Stomach smooth muscle (tissue), 2 donors: ENCODE data around the gene CDCA3.
"Not testable (repeated sequence)": the region's sequence is repeated elsewhere in the genome, so short reads cannot be mapped to it uniquely, and the experiment has no call there.

Experiments
- H3K27ac ChIP-seq: one replicate; pipeline ENCODE4 v1.7.0; 2013; ENCODE audit warnings: mild to moderate bottlenecking, low read length, inconsistent platforms
- H3K27me3 ChIP-seq, 2 donors: one replicate each; pipeline ENCODE4 v1.7.0; 2013; ENCODE audit warnings: low read length in 2 of 2; ENCODE audit not compliant: insufficient read depth in 2 of 2, control insufficient read depth in 1 of 2
- H3K36me3 ChIP-seq, 2 donors: one replicate each; pipeline ENCODE4 v1.7.0; 2013; ENCODE audit warnings: low read length in 2 of 2; ENCODE audit not compliant: control insufficient read depth in 2 of 2, insufficient read depth in 2 of 2
- H3K4me1 ChIP-seq: one replicate; pipeline ENCODE4 v1.7.0; 2013; ENCODE audit warnings: low read length; ENCODE audit not compliant: control insufficient read depth, insufficient read depth
- H3K4me3 ChIP-seq, 2 donors: one replicate each; pipeline ENCODE4 v1.7.0; 2013; ENCODE audit warnings: low read length in 2 of 2
- H3K9ac ChIP-seq, 2 donors: one replicate each; pipeline ENCODE4 v1.7.0; 2013; ENCODE audit warnings: low read length in 2 of 2, mild to moderate bottlenecking in 1 of 2
- H3K9me3 ChIP-seq, 2 donors: one replicate each; pipeline ENCODE4 v1.7.0; 2013; ENCODE audit warnings: low read length in 2 of 2; ENCODE audit not compliant: control insufficient read depth in 2 of 2
- donor health status: healthy.
- donor health status: Pancreatic carcinoma.

Gene CDCA3

DNA sequence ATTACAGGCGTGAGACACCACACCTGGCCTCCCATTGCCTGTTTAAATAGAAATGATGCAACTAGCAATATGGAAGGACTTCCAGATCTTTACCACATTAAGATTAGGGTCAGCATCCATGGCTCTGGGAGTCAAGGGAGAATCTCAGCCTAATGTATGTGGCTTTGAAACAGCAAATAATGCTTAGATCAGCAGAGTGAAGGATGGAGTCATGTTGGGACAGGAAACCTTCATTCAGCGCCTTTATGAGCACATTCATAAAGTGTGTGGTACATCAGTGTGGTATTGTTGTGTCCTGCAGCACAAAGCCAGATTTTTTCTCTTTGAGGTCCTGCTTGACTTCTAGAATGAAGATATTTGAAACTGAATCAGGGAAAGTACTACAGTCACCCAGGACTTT, 37.3 kb upstream of the CDCA3 start:
- Histone ChIP-seq H3K27ac (no peak overlapping the region), H3K4me1 (peaks cover 9% of the 10 kb centered on the region), H3K9ac (no peak overlapping the region), H3K27me3 (no peaks in the 10 kb centered on the region), H3K4me3 (no peak overlapping the region), H3K36me3 (peaks cover 0 to 6% of the 10 kb centered on the region in 2 donors), H3K9me3 (no peaks in the 10 kb centered on the region)

DNA sequence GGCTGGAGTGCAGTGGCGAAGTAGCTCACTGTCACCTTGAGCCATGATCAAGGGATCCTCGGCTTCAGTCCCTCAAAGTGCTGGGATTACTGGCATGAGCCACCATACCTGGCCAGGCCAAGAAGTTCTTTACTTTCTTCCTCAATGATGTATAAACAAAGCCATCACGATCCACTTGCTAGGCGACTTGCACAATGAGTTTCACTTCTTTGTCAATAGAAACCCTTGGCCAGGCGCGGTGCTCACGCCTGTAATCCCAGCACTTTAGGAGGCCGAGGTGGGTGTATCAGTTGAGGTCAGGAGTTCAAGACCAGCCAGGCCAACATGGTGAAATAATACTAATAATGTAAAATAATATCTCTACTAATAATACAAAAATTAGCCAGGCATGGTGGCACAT, 36.4 kb upstream of the CDCA3 start:
- peaks cover 0 to 6% of the 10 kb centered on the region in 2 donors for H3K36me3 ChIP-seq

DNA sequence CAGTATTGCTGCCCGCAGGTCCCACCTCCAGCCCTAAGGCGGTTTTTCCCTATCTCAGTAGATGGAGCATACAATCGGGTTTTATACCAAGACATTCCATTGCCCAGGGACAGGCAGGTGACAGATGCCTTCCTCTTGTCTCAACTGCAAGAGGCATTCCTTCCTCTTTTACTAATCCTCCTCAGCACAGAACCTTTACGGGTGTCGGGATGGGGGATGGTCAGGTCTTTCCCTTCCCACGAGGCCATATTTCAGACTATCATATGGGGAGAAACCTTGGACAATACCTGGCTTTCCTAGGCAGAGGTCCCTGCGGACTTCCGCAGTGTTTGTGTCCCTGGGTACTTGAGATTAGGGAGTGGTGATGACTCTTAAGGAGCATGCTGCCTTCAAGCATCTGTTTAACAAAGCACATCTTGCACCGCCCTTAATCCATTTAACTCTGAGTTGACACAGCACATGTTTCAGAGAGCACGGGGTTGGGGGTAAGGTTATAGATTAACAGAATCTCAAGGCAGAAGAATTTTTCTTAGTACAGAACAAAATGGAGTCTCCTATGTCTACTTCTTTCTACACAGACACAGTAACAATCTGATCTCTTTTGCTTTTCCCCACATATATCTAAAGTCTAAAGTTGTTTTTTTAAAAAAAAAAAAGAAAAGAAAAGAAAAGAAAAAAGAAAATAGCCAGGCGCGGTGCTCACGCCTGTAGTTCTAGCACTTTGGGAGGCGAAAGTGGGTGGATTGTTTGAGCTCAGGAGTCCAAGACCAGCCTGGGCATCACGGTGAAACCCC, 35.3 kb upstream of the CDCA3 start:
- not testable (repeated sequence) for H3K4me1 ChIP-seq, H3K36me3 ChIP-seq, H3K27me3 ChIP-seq, H3K9me3 ChIP-seq, H3K27ac ChIP-seq, H3K9ac ChIP-seq, H3K4me3 ChIP-seq

More for the DNA sequence above, 36.4 kb upstream of the CDCA3 start:
- no peak overlapping the region for H3K9ac ChIP-seq
- no peaks in the 10 kb centered on the region for H3K9me3 ChIP-seq
- H3K4me1 ChIP-seq = peaks cover 9% of the 10 kb centered on the region
- H3K27me3 ChIP-seq = no peaks in the 10 kb centered on the region
- H3K27ac ChIP-seq = no peak overlapping the region
- no peak overlapping the region for H3K4me3 ChIP-seq

DNA sequence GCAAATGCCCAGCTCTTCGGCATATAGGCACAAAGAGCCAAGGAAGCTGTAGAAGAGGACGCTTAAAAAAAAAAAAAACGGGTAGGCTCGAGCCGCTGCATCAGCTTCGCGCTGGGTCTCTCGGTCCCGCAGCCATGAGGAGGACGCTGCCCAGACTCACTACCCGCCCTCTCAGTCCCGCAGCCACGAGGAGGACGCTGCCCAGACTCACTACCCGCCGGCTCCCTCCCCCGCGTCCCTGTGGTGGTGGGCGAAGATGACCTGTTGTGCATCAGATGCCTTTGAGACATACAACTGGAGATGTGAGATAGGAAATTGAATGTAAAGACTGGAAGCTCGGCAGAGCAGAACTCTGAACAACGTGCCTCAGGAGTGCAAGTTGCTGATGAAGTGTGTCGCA, 33.5 kb upstream of the CDCA3 start:
- H3K4me3 ChIP-seq = no peak overlapping the region
- H3K9ac ChIP-seq = no peak overlapping the region
- H3K36me3 ChIP-seq = peaks cover 0 to 6% of the 10 kb centered on the region in 2 donors
- no peaks in the 10 kb centered on the region for H3K4me1 ChIP-seq
- no peaks in the 10 kb centered on the region for H3K27me3 ChIP-seq
- H3K27ac ChIP-seq = no peak overlapping the region
- H3K9me3 ChIP-seq = no peaks in the 10 kb centered on the region

DNA sequence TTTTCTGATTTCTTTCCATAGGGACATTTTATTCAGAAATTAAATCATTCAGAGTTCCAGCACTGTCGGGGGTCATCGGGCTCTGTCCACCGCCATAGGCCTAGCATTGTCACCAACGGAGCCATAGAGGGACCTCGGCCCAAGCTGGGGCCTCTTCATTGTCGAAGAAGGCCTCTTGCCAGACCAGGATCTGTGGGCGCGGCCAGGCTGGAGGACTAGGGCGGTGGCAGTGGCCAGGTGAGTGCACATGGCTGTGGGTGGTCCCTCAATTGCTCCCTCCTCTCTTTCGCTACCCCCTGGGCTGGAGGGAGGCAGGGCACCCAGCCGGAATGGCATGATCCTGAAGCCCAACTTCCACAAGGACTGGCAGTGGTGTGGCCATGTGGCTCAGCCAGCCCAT, 32.6 kb upstream of the CDCA3 start:
- no peak overlapping the region for H3K9ac ChIP-seq
- H3K4me3 ChIP-seq = no peak overlapping the region
- H3K36me3 ChIP-seq = peaks cover 0 to 6% of the 10 kb centered on the region in 2 donors
- no peaks in the 10 kb centered on the region for H3K9me3 ChIP-seq
- no peak overlapping the region for H3K27ac ChIP-seq
- H3K4me1 ChIP-seq = no peaks in the 10 kb centered on the region
- no peaks in the 10 kb centered on the region for H3K27me3 ChIP-seq

DNA sequence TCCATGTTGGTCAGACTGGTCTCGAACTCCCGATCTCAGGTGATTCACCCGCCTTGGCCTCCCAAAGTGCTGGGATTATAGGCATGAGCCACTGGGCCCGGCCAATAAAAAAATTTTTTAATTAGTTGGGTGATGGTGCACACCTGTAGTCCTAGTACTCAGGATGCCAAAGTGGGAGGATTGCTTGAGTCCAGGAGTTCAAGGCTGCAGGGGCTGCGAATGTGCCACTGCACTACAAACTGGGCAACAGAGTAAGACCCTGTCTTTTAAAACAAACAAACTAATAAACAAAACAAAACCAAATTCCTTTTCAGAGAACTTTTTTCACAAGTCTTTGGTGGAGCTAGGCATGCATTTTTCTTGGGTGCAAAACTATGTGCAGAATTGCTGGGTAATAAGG, 32.2 kb upstream of the CDCA3 start:
- Histone ChIP-seq H3K27me3 (no peaks in the 10 kb centered on the region), H3K36me3 (peaks cover 0 to 6% of the 10 kb centered on the region in 2 donors), H3K9ac (no peak overlapping the region), H3K9me3 (no peaks in the 10 kb centered on the region), H3K27ac (no peak overlapping the region), H3K4me3 (no peak overlapping the region), H3K4me1 (no peaks in the 10 kb centered on the region)

DNA sequence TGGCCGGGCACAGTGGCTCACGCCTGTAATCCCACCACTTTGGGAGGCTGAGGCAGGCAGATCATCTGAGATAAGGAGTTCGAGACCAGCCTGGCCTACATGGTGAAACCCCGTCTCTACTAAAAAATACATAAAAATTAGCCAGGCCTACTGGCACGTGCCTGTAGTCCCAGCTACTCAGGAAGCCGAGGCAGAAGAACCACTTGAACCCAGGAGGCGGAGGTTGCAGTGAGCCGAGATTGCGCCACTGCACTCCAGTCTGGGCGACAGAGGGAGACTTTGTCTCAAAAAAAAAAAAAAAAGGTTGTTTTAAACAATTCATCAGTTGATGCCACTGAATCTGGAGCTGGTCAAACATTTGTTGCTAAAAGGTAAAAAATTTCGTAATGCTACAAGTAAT, 28.7 kb upstream of the CDCA3 start:
- H3K27ac ChIP-seq, H3K36me3 ChIP-seq, H3K4me3 ChIP-seq, H3K9ac ChIP-seq, H3K9me3 ChIP-seq, H3K27me3 ChIP-seq, H3K4me1 ChIP-seq: not testable (repeated sequence)

DNA sequence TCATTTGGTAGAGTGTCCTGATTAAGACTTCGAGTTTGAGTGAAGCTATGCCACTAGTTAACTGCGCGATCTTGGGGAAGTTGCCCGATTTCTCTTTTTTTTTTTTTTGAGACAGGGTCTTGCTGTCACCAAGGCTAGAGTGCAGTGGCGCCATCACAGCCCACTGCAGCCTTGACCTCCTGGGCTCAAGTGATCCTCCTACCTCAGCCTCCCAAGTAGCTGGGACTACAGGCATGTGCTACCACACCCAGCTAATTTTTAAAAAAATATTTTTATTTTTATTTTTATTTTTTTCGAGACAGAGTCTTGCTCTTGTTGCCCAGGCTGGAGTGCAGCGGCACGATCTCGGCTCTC, 22.9 kb upstream of the CDCA3 start:
- H3K9me3 ChIP-seq, H3K27me3 ChIP-seq: not testable (repeated sequence)
- H3K4me3 ChIP-seq = peak overlapping the region; percentile 91
- H3K4me1 ChIP-seq = peaks cover 35% of the 10 kb centered on the region
- peaks cover 9 to 19% of the 10 kb centered on the region in 2 donors for H3K36me3 ChIP-seq
- peak overlapping the region; percentile 77 for H3K27ac ChIP-seq
- H3K9ac ChIP-seq = peak overlapping the region; percentile 78 to 90

DNA sequence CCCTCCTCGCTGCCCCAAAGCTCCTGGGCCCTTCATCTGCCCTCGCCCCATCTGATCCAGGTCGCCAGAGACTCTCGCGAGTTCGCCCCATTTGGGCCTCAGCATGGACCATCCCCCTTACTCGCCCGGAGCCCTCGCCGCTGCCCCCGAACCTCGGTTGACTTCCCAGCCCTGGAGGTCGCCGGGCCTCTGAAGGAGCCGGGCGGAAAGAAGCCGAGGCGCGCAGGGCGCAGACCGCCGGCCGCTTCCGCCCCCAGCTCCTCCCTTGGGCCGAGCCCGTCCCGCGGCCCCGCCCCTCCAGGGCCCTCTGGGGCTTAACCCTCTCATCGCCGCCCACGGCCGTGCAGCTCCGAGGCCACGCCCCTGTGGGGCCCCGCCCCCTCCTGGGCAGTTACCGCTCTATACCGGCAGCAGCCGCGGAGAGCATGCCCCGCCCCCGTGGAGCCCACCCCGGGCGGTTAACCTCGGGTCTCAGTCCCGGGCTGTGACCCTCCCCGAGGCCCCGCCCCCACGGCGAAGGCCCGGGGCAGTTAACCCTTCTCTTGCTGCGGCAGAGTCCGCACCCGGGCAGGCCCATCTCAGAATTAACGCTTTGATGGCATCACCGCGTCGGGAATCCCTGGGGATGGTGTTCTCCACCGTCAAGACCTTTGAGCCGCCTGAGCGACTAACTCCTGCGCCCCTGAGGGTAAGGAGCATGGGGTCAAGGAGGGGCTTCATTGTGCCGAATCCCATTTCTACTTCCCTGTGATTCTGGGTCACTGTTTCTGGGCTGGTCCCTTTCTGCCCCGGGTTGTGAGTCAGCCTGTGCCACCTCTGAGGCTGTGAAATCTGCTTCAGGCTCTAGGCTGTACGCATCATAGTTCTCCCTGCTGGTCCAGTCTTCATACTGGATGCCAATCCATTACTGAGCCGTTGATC, 22.3 kb upstream of the CDCA3 start, which contains the start of gene SPSB2:
SPSB2 (minus strand) TSS at position 210 of the 921 bp plus-strand sequence. CDS start 402 bp downstream, outside the sequence.
- Histone ChIP-seq H3K9ac (peak within 1 kb of the TSS; percentile 84 to 90), H3K36me3 (peaks cover 9 to 19% of the 10 kb centered on the region in 2 donors), H3K9me3 (no peaks in the 10 kb centered on the region), H3K27ac (peak within 1 kb of the TSS; percentile 77), H3K4me3 (peak within 1 kb of the TSS; percentile 91), H3K27me3 (no peaks in the 10 kb centered on the region), H3K4me1 (peaks cover 41% of the 10 kb centered on the region)

DNA sequence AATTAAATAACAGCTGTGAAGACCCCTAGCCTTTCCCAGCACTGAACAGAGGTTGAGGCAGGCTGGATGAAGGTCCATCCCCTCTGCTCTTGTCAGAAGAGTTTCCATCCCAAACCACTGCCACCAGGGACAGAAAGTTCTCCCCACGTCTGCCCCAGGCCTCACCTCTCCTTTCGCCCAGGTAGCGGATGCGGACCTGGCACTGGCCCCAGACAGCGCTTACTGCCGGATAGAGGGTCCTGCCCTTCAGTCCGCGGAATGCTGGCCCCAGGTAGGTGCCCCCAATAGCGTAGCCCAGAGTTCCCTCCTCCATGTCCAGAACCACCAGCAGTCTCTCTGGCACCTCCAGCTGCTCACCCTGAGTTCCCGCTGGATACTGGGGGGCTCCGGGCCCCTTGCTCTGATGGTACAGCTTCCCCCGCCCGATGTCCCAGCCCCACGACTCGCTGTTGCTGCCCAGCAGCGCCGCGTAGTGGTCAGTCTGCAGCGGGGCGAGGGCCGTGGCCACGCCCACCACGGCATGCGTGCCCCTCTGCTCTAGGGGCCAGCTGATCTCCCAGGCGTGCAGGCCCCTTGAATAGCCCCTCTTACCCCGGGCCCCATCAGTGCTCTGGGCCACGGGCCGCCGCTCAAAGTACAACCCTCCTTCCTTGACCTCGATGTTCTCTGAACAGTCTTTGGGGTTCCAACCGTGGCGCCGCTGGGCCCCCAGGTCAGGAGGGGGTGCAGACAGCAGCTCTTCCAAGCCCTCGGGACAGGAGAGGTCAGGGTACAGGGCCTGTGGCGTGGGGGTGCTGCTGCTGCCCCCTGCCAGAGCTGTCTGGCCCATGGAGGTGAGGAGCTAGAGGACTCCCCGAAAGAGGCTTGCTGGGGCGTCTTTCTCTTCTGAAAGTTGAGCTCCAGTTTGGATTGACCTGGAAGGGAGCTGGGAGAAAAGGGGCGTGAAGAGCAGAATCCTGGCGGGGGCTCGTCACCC, 21.3 kb upstream of the CDCA3 start:
- no peaks in the 10 kb centered on the region for H3K27me3 ChIP-seq
- peak overlapping the region; percentile 91 for H3K4me3 ChIP-seq
- H3K27ac ChIP-seq = peak overlapping the region; percentile 77
- H3K36me3 ChIP-seq = peaks cover 9 to 19% of the 10 kb centered on the region in 2 donors
- peak overlapping the region; percentile 84 to 90 for H3K9ac ChIP-seq
- peaks cover 43% of the 10 kb centered on the region for H3K4me1 ChIP-seq
- H3K9me3 ChIP-seq = no peaks in the 10 kb centered on the region
